Peyer's patch (tissue), 4 donors: ENCODE measurements around the gene MAGI2.

Experiments
- CTCF ChIP-seq, 6 experiments: fragments of 450-650 bp in 4 of 6; fragments of 200-600 bp in 2 of 6; sonication (generic) in 1 of 6; IDR thresholded peaks; one replicate each; pipeline ENCODE4 v1.5.1; 2017 to 2019; ENCODE audit warnings: antibody characterized with exemption in 6 of 6, mild to moderate bottlenecking in 3 of 6, moderate library complexity in 1 of 6
- POLR2A ChIP-seq, 2 donors: fragments of 450-650 bp; IDR thresholded peaks; one replicate each; pipeline ENCODE4 v1.5.1; 2017; ENCODE audit warnings: antibody characterized with exemption in 2 of 2, mild to moderate bottlenecking in 2 of 2, moderate library complexity in 2 of 2

- no peak for TF ChIP-seq CTCF (IDR thresholded peaks at IDR 0.05)
- TF ChIP-seq POLR2A (IDR thresholded peaks at IDR 0.05): no peak
Measured at GRCh38 chr7:78225534-78225933, 1227.9 kb downstream of the MAGI2 start.
